Posterior cingulate gyrus (tissue), 11 donors: ENCODE measurements around the gene TMEM270.
A peak's percentile ranks its signal among the peaks of the same experiment; 100 is the strongest.
"Not testable (repeated sequence)": the region's sequence is repeated elsewhere in the genome, so short reads cannot be mapped to it uniquely, and the experiment has no call there.

Experiments
- DNase-seq, 10 donors: peaks; one replicate each; pipeline versions ENCODE4 v3.0.0 to v3.0.0-alpha.2; 2020 to 2021; ENCODE audit warnings: mixed read lengths in 3 of 10
- intact Hi-C: fragments of 100-400 bp; cut with DNase I; formaldehyde crosslinking; loops from one replicate; pipeline ENCODE4 v1.15.1; 2023

Gene TMEM270

DNA sequence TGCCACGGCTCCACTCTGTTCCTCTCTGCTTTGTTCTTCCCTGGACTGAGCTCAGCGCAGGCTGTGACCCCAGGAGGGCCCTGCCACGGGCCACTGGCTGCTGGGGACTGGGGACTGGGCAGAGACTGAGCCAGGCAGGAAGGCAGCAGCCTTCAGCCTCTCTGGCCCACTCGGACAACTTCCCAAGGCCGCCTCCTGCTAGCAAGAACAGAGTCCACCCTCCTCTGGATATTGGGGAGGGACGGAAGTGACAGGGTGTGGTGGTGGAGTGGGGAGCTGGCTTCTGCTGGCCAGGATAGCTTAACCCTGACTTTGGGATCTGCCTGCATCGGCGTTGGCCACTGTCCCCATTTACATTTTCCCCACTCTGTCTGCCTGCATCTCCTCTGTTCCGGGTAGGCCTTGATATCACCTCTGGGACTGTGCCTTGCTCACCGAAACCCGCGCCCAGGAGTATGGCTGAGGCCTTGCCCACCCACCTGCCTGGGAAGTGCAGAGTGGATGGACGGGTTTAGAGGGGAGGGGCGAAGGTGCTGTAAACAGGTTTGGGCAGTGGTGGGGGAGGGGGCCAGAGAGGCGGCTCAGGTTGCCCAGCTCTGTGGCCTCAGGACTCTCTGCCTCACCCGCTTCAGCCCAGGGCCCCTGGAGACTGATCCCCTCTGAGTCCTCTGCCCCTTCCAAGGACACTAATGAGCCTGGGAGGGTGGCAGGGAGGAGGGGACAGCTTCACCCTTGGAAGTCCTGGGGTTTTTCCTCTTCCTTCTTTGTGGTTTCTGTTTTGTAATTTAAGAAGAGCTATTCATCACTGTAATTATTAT, 28.9 kb upstream of the TMEM270 start:
- intact Hi-C loops: no loop called here

DNA sequence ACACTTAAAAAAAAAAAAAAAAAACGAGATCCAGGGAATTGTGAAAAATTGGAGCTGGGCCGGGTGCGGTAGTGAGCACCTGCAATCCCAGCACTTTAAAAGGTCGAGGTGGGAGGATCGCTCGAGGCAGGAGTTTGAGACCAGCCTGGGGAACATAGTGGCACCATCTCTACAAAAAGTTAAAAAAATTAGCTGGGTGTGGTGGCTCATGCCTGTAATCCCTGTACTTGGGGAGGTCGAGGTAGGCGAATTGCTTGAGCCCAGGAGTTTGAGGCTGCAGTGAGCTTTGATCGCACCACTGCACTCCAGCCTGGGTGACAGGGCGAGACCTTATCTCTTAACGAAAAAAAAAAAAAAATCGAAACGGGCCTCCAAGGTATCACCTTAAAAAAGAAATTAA, 28.2 kb upstream of the TMEM270 start:
- intact Hi-C loops: no loop called here

More for the DNA sequence above, 28.9 kb upstream of the TMEM270 start:
- DNase-seq: peak in 1 of 10 donors; percentile 23

DNA sequence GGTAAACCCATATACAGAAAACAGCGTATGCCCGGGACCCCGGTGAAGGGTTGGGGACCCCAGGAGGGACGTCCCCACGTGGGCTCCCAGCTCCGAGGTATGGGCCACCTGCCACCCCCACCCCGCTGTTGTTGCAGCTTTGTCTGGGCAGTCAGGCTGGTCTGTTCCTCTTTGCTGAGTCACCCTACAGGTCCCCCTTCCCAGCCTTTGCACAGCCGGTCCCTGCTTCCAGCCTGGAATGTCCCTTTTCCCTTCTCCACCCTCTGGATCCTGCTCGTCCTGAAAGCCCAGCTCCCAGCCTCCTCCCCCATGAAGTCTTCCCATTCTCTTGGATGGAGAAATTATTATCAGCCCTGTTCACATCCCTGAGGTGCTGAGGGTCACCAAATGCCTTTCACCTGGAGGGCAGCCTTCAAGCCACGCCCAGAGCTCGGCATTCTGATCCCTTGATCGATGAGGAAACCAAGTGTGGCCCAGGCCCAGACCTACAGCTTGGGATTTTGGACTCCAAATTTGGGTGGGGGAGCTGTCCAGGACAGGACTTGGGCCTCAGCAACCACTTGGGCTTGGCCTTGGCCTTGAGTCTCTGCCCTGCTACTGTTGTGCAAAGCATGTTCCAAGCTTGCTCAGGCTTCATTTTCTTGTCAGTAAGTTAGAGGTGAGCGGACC, 27.6 kb upstream of the TMEM270 start:
- DNase-seq: no peak
- intact Hi-C loops: no loop called here

More for the DNA sequence above, 28.2 kb upstream of the TMEM270 start:
- DNase-seq: no peak

DNA sequence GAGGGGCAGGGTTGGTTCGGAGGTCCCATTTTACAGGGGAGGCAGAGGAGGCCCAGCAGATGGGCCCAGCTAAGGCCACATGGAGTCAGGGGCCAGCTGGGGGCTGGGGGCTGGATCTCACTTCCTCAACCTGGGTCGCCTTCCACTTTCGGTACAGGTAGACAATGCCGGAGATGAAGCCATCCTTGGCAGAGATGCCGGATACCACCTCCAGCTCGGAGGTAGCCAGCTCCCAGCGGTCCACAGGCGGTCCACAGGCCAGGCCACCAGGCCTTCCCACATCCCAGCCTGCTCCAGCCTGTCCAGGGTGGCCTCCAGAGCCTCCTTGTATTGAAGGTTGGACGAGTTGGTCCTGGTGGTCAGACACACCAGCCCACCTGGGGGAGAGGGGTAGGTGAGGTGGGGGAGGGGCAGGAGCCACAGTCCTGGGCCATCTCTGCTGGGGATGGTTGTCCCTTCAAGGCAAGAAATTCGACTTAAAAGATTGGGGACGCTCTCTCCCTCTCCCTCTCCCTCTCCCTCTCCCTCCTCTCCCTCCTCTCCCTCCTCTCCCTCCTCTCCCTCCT, 26.2 kb upstream of the TMEM270 start:
- intact Hi-C loops: no loop called here
- DNase-seq: no peak

DNA sequence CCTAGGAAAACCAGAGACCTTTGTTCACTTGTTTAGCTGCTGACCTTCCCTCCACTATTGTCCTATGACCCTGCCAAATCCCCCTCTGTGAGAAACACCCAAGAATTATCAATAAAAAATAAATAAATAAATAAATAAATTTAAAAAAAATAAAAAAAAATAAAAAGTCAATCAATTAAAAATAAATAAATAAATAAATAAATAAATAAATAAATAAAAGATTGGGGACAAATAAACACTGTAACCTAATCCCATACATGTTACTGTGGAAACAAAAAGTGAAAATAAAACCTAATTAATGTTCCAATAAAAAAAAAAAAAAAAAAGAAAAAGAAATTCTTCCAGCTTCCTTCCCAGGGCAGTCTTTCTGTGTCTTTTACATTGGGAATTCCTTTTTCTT, 23.8 kb upstream of the TMEM270 start:
- DNase-seq, intact Hi-C loops: not testable (repeated sequence)

DNA sequence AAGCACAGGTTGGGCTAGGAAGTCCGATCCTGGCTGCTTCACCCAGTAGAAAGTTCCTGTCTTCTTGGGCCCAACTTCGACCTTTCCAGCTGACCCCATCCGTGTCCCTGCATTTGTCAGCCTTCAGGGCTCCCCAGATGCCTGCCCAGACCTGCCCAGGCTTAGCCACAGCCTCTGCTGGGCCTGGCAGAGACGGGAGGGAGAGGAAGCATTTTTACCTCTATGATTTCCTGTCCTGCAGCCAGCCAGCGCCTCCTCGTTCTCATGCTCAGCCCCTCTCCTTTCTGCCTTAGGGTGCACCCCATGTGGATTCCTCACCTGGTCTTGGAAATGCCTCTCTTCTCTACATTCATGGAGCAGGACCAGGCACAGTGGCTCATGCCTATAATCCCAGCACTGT, 22.3 kb upstream of the TMEM270 start:
- no peak for DNase-seq
- intact Hi-C loops: no loop called here

DNA sequence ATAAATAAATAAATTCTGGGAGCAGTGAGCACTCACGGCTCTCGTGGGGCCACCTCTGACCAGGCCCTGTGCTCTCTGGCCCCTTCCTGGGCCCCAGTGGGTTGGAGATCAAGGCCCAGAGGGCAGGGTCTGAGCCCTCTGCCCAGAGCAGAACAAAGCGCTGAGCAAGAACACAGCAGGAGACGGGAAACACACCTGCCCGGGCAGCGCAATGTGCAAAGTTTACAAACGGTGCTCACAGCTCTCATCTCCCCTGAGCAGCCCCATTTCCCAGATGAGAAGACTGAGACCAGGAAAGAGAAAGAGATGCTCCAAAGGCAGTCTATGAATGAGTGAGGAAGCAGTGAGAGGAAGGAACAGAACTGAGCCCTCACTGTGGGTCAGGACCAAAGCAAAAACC, 21.7 kb upstream of the TMEM270 start:
- intact Hi-C loops: no loop called here
- no peak for DNase-seq

DNA sequence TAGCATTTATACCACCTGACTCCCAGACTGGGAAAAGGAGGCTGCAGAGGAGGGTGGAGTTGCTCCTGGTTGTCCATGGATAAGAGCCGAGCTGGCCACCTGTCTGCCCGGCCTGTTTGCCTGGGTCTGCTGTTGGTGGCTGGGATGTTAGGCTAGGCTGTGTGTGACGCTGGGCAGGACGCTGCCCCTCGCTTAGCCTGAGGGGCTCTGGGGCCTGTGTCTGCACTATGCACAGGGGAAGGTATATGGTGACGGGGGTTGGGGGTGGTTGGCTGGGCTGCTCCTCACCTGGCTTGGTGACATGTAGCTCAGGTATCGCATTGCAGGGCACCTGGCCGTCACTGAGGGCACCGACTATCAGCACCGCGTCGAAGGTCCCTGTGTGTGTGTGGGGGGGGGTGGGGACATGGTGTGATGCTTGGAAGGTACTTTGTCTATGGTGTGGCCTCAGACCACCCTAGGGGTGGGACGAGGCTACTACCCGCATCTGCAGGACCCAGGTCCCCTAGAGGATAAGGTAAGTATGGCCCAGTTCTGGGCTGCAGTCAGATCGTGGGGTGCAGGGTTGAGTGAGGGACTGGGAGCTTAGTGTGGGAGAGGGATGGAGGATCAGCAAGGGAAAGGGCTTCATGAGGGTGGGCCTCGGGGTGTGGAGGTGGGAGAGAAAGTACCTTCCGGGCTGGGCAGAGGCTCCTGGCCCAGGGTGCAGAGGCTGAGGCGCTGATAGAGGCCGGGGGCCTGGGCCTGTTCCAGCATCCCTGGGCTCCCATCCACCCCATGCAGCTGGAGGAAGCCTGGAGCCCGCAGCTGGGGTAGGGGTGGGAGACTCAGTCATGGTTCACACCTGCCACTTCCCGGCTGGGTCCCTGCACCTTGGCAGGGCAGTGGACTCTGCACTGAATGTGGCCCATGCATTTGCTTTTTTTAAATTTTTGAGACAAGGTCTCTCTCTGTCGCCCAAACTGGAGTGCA, 20.9 kb upstream of the TMEM270 start:
- intact Hi-C loops: loop anchor here (5.0 kb wide), 1 partner anchor 103 kb away; the partner anchor contains the start of gene ABHD11
- DNase-seq: no peak

DNA sequence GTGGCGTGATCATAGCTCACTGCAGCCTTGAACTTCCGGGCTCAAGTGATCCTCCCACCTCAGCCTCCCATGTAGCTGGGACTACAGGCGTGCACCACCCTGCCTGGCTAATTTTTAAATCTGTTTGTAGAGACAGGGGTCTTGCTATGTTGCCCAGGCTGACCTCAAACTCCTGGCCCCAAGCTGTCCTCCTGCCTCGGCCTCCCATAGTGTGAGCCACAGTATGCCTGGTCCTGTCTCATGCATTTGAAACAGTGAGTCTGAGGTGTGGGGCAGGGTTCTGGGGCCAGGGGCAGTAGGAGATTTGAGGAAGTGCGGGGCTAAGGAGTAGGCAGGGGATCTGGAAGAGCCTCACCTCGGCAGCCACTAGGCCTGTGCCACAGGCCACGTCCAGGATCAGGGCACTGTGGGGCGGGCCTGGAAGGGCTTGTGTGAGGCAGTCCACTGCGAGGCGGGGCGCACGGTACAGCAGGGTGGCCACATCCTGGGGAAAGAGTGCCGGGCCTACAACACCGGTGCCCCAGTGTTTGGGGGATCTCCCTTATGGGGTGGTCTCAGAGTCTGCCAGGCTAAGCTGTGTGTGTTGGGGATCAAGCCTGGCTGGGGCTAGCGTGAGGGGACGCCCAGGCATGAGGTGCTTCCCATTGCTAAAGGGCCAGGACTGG, 20.1 kb upstream of the TMEM270 start:
- intact Hi-C loops: loop anchor here (5.0 kb wide), 1 partner anchor 104 kb away; the partner anchor contains the start of gene ABHD11
- DNase-seq: no peak

DNA sequence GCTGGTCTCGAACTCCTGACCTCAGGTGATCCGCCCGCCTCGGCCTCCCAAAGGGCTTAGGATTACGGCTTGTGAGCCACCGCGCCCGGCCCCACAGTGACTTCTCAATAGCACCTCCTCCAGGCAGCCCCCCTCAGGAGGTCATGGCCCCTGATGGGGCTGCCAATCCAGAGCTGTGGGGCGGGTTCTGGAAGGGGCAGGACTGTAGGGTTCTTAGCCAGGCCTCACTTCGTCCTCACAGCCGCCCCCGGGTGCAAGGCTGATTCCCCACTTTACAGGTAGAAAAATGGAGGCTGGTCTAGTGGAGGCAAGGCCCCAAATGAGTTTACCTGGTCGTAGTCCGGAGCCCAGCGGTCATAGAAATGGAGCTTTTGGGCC, 19.3 kb upstream of the TMEM270 start:
- DNase-seq: no peak
- intact Hi-C loops: loop anchor here (5.0 kb wide), 1 partner anchor 104 kb away; the partner anchor contains the start of gene ABHD11

DNA sequence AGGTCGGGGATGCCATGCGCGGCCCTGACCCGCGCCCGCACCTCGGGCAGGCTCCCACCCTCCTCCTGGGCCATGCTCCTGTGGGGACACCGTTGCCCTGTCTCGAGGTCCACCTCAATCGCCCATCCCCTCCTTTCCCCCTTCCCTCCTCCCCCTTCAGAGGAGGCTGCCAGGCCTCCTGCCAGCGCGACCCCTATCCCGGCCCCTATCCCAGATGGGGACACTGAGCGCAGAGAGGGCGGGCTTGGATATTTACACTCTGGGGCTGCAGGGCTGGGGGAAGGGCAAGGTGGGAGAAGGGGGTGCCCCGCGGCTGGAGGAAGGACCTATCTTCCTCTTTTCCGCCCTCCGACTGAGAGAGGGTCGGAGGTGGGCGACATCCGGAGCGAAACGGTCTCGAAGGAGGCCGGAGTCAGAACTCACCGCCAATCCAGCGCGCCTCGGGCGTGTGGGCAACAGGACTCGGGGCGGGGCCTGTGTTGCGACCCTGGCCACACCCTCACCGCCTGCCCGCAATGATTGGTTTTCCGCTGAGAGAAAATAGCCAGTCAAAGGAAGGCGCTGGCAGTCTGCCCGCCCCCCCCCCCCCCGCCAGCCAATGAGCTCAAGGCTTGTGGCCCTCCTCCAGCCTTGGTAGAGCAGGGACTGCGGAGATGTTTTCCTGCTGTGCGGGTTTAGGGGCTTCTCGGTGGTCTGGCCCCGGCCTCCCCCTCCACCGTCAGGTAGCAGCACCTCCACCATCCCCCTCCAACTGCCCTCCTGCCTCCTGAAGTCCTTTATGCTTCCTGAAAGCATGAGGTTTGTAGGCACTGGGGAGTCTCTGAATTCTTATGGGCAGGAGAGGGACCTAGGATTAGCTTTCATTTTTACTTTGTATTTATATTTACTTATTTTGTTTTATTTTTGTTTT, 18.6 kb upstream of the TMEM270 start, which contains the start of gene METTL27:
METTL27 (minus strand) TSS at position 450 of the 910 bp plus-strand sequence; CDS start at position 74, 376 bp downstream.
- peak; percentile 83 to 99 (median 92) for DNase-seq
- intact Hi-C loops: loop anchor here (5.0 kb wide), 1 partner anchor 105 kb away; the partner anchor contains the start of gene ABHD11

DNA sequence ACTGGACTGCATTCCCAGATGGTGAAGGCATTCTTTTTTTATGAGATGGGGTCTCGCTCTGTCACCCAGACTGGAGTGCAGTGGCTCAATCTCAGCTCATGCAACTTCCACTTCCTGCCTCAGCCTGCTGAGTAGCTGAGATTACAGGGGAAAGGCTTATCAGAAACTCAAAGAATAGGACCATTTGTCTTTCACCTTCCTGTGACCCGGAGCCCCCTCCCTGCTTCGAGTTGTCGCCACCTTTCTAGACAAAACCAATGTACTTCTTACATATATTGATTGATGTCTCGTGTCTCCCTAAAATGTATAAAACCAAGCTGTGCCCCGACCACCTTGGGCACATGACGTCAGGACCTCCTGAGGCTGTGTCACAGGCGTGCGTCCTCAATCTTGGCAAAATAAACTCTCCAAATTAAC, 16.8 kb upstream of the TMEM270 start:
- DNase-seq: no peak
- intact Hi-C loops: loop anchor here (5.0 kb wide), 1 partner anchor 107 kb away; the partner anchor contains the start of gene ABHD11

DNA sequence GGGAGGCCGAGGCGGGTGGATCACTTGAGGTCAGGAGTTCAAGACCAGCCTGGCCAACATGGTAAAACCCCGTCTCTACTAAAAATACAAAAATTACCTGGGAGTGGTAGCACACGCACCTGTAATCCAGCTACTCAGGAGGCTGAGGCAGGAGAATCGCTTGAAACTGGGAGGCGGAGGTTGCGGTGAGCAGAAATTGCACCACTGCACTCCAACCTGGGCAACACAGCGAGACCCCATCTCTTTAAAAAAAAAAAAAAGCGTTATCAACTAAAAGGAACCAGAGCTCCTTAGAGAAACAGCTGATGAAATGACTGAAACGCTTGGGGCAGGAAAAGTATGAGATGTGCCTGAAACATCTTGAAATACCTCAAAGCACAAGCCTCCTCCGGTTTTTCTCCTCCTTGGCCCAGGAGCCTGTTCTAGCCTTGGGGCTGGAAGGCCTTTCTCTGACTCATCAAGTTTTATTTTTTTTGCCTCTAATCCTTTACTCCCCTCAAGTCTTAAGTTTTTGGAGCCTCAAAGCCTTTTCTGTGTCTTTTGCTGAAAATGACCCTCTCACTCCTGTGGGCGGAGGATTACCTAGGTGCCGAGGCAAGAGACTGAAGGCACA, 16.0 kb upstream of the TMEM270 start:
- DNase-seq: no peak
- intact Hi-C loops: loop anchor here (5.0 kb wide), 1 partner anchor 108 kb away; the partner anchor contains the start of gene ABHD11

DNA sequence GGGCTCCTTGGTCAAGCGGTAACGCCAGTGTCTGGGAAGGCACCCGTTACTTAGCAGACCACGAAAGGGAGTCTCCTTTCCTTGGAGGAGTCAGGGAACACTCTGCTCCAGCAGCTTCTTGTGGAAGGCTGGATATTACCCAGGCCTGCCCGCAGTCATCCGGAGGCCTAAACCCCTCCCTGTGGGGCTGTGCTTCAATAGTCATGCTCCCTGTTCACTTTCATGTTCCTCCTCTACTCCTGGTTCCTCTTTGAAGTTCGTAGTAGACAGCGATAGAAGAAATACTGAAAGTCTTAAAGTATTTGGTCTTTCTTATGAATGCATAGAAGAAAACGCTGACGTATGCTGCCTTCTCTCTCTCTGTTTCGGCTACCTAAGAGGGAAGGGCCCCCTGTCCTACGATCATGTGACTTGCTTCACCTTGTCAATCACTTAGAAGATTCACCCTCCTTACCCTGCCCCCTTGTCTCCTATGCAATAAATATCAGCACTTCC, 15.2 kb upstream of the TMEM270 start:
- intact Hi-C loops: not testable (repeated sequence)

DNA sequence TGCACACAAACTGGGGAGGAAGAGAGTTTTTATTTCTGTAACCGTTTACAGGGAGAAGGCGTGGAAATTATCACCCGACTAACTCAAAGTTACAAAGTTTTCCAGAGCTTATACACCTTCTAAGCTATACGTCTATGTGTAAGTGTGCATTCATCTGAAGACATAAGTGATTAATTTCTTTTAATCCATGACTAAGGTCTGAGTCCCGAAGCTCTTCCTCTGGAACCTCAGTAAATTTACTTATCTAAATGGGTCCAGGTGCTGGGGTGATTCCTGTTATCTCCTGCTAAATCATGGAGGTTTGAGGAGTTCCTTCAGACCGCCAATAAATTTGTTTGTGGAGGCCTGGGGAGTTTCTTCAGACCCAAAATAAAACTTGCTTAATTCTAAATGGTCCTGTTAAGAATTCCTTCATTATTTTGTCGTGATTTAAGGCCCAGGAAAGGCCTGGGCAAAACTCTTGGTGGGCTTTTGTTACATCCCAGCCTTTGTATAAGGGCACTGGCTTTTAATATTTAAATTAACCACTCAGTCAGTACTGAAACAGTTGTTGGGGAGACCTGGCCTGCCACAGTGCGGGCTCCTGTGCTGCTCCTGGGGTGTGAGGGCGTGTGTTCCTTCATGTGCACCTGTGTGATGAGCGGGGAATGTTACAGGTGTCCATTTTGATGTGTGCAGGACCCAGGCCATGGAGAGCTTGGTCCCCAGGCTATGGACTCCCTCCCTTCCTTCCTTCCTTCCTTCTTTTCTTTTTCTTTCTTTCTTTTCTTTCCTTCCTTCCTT, 12.8 kb upstream of the TMEM270 start:
- intact Hi-C loops: no loop called here
- DNase-seq: no peak

More for the DNA sequence above, 15.2 kb upstream of the TMEM270 start:
- peak in 1 of 10 donors; percentile 43 for DNase-seq

DNA sequence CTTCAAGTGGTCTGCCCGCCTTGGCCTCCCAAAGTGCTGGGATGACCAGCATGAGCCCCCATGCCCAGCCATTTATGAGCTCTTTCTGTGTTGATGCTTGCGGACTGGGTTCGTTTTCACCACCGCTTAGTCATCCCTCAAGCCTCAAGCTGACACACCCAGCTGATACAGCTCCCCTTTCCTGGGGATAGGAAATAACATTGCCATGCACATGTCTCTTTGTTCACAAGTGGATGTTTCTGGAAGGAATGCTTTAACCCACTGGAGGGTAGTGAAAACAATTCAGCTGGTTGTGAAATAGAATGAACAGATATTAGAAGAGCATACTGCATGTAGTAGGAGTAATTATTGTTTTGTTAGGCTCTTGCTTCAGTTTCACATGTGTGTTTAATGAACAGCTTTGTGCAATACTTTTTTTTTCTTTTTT, 10.2 kb upstream of the TMEM270 start:
- intact Hi-C loops: no loop called here
- DNase-seq: no peak
